WTC11 (cell line): Measurements from ENCODE around the gene STAT3. TPM values are rescaled to one million over a fixed set of nuclear protein-coding genes. Genes with fewer than 3 reads are reported as not detected.

Experiments used
- ATAC-seq: fragments of 200-7000 bp; cut with Tn5 transposase; 2 replicates; pipeline ENCODE4 v1.10.0; 2021; ENCODE audit warnings: mild to moderate bottlenecking, moderate library complexity
- CTCF ChIA-PET: fragments of 300-600 bp; sonication (Branson Sonifier 250); formaldehyde crosslinking; loops from one replicate; lab custom pipeline; 2021; ENCODE audit warnings: antibody characterized with exemption; lab: Charles Lee
- POLR2A ChIA-PET: fragments of 350-600 bp; sonication (Branson Sonifier 250); formaldehyde crosslinking; loops from one replicate; lab custom pipeline; 2021; ENCODE audit warnings: antibody characterized with exemption; lab: Charles Lee
- DNase-seq: peaks from one replicate; pipeline ENCODE4 v3.0.0; 2021; ENCODE audit warnings: low spot score
- H3K27ac Mint-ChIP-seq: 2 replicates; pipeline ENCODE4 v1.8.0; 2021; ENCODE audit warnings: mixed read lengths
- H3K27me3 Mint-ChIP-seq: 2 replicates; pipeline ENCODE4 v1.8.0; 2021; ENCODE audit warnings: low read depth, mild to moderate bottlenecking, moderate library complexity, mixed read lengths
- H3K36me3 Mint-ChIP-seq: 2 replicates; pipeline ENCODE4 v1.8.0; 2021; ENCODE audit warnings: mixed read lengths
- H3K4me1 Mint-ChIP-seq: 2 replicates; pipeline ENCODE4 v1.8.0; 2022; ENCODE audit warnings: mixed read lengths
- H3K4me3 Mint-ChIP-seq: 2 replicates; pipeline ENCODE4 v1.8.0; 2021; ENCODE audit warnings: mild to moderate bottlenecking, moderate library complexity, mixed read lengths
- H3K9me3 Mint-ChIP-seq: 2 replicates; pipeline ENCODE4 v1.8.0; 2021; ENCODE audit warnings: mixed read lengths
- ARID4B ChIP-seq: sonication (generic); formaldehyde crosslinking; IDR thresholded peaks from 2 replicates; pipeline ENCODE4 v1.8.0; 2023; ENCODE audit warnings: missing genetic modification reagents, mild to moderate bottlenecking, borderline replicate concordance
- ERG ChIP-seq: fragments of 250-450 bp; sonication (Bioruptor Pico); IDR thresholded peaks from 2 replicates; pipeline ENCODE4 v1.8.0; 2021; ENCODE audit warnings: mild to moderate bottlenecking
- HMGA2 ChIP-seq: fragments of 250-450 bp; sonication (Bioruptor Pico); IDR thresholded peaks from 2 replicates; pipeline ENCODE4 v1.4.0; 2021; ENCODE audit warnings: mild to moderate bottlenecking, moderate library complexity
- KAT7 ChIP-seq: sonication (generic); formaldehyde crosslinking; IDR thresholded peaks from 2 replicates; pipeline ENCODE4 v1.8.1; 2023; ENCODE audit warnings: missing genetic modification reagents, mild to moderate bottlenecking, borderline replicate concordance
- NR2C2 ChIP-seq: sonication (generic); formaldehyde crosslinking; IDR thresholded peaks from 2 replicates; pipeline ENCODE4 v1.8.0; 2022; ENCODE audit warnings: mild to moderate bottlenecking, missing genetic modification reagents
- PRDM15 ChIP-seq: sonication (generic); formaldehyde crosslinking; IDR thresholded peaks from 2 replicates; pipeline ENCODE4 v1.8.0; 2022; ENCODE audit warnings: missing genetic modification reagents
- TEAD1 ChIP-seq: sonication (generic); formaldehyde crosslinking; IDR thresholded peaks from 2 replicates; pipeline ENCODE4 v1.8.0; 2022; ENCODE audit warnings: mild to moderate bottlenecking, missing genetic modification reagents
- TEAD4 ChIP-seq: sonication (generic); formaldehyde crosslinking; IDR thresholded peaks from 2 replicates; pipeline ENCODE4 v1.8.0; 2022; ENCODE audit warnings: mild to moderate bottlenecking, missing genetic modification reagents
- USF1 ChIP-seq: sonication (generic); formaldehyde crosslinking; IDR thresholded peaks from 2 replicates; pipeline ENCODE4 v1.8.0; 2022; ENCODE audit warnings: mild to moderate bottlenecking, missing genetic modification reagents
- ZNF219 ChIP-seq: sonication (generic); formaldehyde crosslinking; IDR thresholded peaks from 2 replicates; pipeline ENCODE4 v1.8.0; 2023; ENCODE audit warnings: missing genetic modification reagents, mild to moderate bottlenecking, borderline replicate concordance
- ZNF281 ChIP-seq: sonication (generic); formaldehyde crosslinking; IDR thresholded peaks from 2 replicates; pipeline ENCODE4 v1.8.0; 2023; ENCODE audit warnings: mild to moderate bottlenecking, missing genetic modification reagents
- ZNF416 ChIP-seq: fragments of 250-450 bp; sonication (Bioruptor Pico); IDR thresholded peaks from 2 replicates; pipeline ENCODE4 v1.9.0; 2021; ENCODE audit warnings: mild to moderate bottlenecking, inconsistent platforms
- ZNF423 ChIP-seq: fragments of 250-450 bp; sonication (Bioruptor Pico); IDR thresholded peaks from 2 replicates; pipeline ENCODE4 v2.1.2; 2022; ENCODE audit warnings: mild to moderate bottlenecking, moderate library complexity
- total RNA-seq: library from RNA; stranded (reverse); gene quantifications from 3 replicates; pipeline ENCODE4 v1.2.3, GENCODE V29; 2021
- TF ChIP-seq, protein P1 (sequence below): sonication (generic); formaldehyde crosslinking; IDR thresholded peaks from 2 replicates; pipeline ENCODE4 v1.8.1; 2022; ENCODE audit warnings: low read depth, missing genetic modification reagents, borderline replicate concordance
- TF ChIP-seq, protein P2 (sequence below): sonication (generic); formaldehyde crosslinking; IDR thresholded peaks from 2 replicates; pipeline ENCODE4 v1.8.1; 2022; ENCODE audit warnings: mild to moderate bottlenecking, moderate library complexity, missing genetic modification reagents
- TF ChIP-seq, protein P3 (sequence below): sonication (generic); formaldehyde crosslinking; IDR thresholded peaks from 2 replicates; pipeline ENCODE4 v1.8.1; 2023; ENCODE audit warnings: mild to moderate bottlenecking, missing genetic modification reagents

The STAT3 gene
- total RNA-seq, 1 experiment from 2014 or later, result 98.0 TPM

- no peak for TF ChIP-seq ERG (CRISPR knock-in tag)
- TF ChIP-seq KAT7 (CRISPR knock-in tag), result peak; percentile 82; the same call in 1 of the 2 replicates
- no peak for TF ChIP-seq TEAD1 (CRISPR knock-in tag)
- TF ChIP-seq, protein P1, sequence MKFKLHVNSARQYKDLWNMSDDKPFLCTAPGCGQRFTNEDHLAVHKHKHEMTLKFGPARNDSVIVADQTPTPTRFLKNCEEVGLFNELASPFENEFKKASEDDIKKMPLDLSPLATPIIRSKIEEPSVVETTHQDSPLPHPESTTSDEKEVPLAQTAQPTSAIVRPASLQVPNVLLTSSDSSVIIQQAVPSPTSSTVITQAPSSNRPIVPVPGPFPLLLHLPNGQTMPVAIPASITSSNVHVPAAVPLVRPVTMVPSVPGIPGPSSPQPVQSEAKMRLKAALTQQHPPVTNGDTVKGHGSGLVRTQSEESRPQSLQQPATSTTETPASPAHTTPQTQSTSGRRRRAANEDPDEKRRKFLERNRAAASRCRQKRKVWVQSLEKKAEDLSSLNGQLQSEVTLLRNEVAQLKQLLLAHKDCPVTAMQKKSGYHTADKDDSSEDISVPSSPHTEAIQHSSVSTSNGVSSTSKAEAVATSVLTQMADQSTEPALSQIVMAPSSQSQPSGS (CRISPR knock-in tag), result no peak
- TF ChIP-seq, protein P2, sequence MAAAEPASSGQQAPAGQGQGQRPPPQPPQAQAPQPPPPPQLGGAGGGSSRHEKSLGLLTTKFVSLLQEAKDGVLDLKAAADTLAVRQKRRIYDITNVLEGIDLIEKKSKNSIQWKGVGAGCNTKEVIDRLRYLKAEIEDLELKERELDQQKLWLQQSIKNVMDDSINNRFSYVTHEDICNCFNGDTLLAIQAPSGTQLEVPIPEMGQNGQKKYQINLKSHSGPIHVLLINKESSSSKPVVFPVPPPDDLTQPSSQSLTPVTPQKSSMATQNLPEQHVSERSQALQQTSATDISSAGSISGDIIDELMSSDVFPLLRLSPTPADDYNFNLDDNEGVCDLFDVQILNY (CRISPR knock-in tag), result peak; percentile 25; the same call in 1 of the 2 replicates
- TF ChIP-seq ARID4B (CRISPR knock-in tag), result no peak
- TF ChIP-seq NR2C2 (CRISPR knock-in tag), result no peak
- 0 out of 2 replicates have a peak, but pooled peaks have one; percentile 13 for TF ChIP-seq TEAD4 (CRISPR knock-in tag)
Observed at GRCh38 chr17:42276609-42277341, 111.5 kb downstream of the STAT3 start (continued).

DNA sequence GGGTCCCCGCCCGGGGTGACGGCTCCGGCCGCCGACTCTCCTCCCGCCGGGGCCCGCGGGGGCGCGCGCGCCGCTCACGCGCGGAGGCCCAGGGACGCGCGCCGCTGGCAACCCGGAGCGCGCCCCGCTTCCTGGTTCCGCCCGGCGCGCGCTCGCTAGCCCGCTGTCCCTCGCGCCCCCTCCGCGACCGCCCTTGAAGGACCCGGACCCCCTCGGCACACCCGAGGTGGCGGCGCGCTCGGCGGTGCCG lies 112.0 kb downstream of the STAT3 start, which contains the start of gene STAT5B:
Gene STAT5B (minus strand): TSS at position 33 of the 250 bp plus-strand sequence. CDS start 44,264 bp downstream, outside the sequence.
- CTCF ChIA-PET, result interaction anchor here (0.6 to 2.2 kb wide), 7 partner anchors 11 to 241 kb away, joined by 3 to 23 read pairs (median 3); partner anchors contain the start of genes CAVIN1 and STAT3
- Mint-ChIP-seq H3K4me1 (peaks cover 50% of the 10 kb centered on the region), H3K9me3 (no peaks in the 10 kb centered on the region), H3K4me3 (peak within 1 kb of the TSS; percentile 86), H3K27ac (peak within 1 kb of the TSS; percentile 72), H3K27me3 (peaks cover 6% of the 10 kb centered on the region), H3K36me3 (no peaks in the 10 kb centered on the region)
- DNase-seq, result peak; percentile 68
- POLR2A ChIA-PET, result interaction anchor here (0.6 kb wide), 1 partner anchor 141 kb away, joined by 3 read pairs; no protein-coding TSS in a partner anchor
- peak; percentile 57; the same call in 1 of the 2 replicates for ATAC-seq
- TF ChIP-seq, protein P3, sequence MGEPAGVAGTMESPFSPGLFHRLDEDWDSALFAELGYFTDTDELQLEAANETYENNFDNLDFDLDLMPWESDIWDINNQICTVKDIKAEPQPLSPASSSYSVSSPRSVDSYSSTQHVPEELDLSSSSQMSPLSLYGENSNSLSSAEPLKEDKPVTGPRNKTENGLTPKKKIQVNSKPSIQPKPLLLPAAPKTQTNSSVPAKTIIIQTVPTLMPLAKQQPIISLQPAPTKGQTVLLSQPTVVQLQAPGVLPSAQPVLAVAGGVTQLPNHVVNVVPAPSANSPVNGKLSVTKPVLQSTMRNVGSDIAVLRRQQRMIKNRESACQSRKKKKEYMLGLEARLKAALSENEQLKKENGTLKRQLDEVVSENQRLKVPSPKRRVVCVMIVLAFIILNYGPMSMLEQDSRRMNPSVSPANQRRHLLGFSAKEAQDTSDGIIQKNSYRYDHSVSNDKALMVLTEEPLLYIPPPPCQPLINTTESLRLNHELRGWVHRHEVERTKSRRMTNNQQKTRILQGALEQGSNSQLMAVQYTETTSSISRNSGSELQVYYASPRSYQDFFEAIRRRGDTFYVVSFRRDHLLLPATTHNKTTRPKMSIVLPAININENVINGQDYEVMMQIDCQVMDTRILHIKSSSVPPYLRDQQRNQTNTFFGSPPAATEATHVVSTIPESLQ (CRISPR knock-in tag), result no peak
- no peak for TF ChIP-seq ZNF281
- no peak; the same call in 1 of the 2 replicates for TF ChIP-seq KAT7 (CRISPR knock-in tag)
- TF ChIP-seq ZNF219, result no peak
- no peak for TF ChIP-seq HMGA2 (CRISPR knock-in tag)
- no peak for TF ChIP-seq USF1 (CRISPR knock-in tag)
- TF ChIP-seq ZNF416 (CRISPR knock-in tag), result peak; percentile 23; the same call in 1 of the 2 replicates
- no peak for TF ChIP-seq ZNF423 (CRISPR knock-in tag)
- TF ChIP-seq PRDM15, result peak; percentile 10; the same call in 1 of the 2 replicates
